Parathyroid adenoma (tissue), 2 donors: ENCODE data around the gene IGF2BP1.

ENCODE experiments used
- H2AFZ ChIP-seq: fragments of 300-600 bp; sonication (generic); one replicate; pipeline ENCODE4 v1.7.0; 2017; ENCODE audit warnings: antibody characterized with exemption, mild to moderate bottlenecking
- H3K27ac ChIP-seq: fragments of 300-600 bp; sonication (generic); one replicate; pipeline ENCODE4 v1.7.0; 2017
- H3K27me3 ChIP-seq: fragments of 300-600 bp; sonication (generic); one replicate; pipeline ENCODE4 v1.7.0; 2017; ENCODE audit warnings: low read length; ENCODE audit not compliant: control insufficient read depth, insufficient read depth
- H3K36me3 ChIP-seq: fragments of 300-600 bp; sonication (generic); one replicate; pipeline ENCODE4 v1.7.0; 2017; ENCODE audit warnings: low read length; ENCODE audit not compliant: control insufficient read depth, insufficient read depth
- H3K4me1 ChIP-seq: fragments of 300-600 bp; sonication (generic); one replicate; pipeline ENCODE4 v1.7.0; 2017; ENCODE audit warnings: control low read depth
- H3K4me2 ChIP-seq: fragments of 300-600 bp; sonication (generic); one replicate; pipeline ENCODE4 v1.7.0; 2017; ENCODE audit warnings: low read length
- H3K4me3 ChIP-seq: fragments of 300-600 bp; sonication (generic); one replicate; pipeline ENCODE4 v1.7.0; 2017; ENCODE audit warnings: low read depth, low read length
- H3K79me2 ChIP-seq: fragments of 300-600 bp; sonication (generic); one replicate; pipeline ENCODE4 v1.7.0; 2017; ENCODE audit warnings: control low read depth
- H3K9ac ChIP-seq: fragments of 300-600 bp; sonication (generic); one replicate; pipeline ENCODE4 v1.7.0; 2017; ENCODE audit warnings: mild to moderate bottlenecking
- H3K9me3 ChIP-seq: fragments of 300-600 bp; sonication (generic); one replicate; pipeline ENCODE4 v1.7.0; 2017; ENCODE audit warnings: low read length; ENCODE audit not compliant: control insufficient read depth
- TF ChIP-seq, protein P1 (sequence below): fragments of 300-600 bp; sonication (generic); IDR thresholded peaks from one replicate; pipeline ENCODE4 v1.7.0; 2017; ENCODE audit warnings: antibody characterized with exemption, mild to moderate bottlenecking
- donor health status: primary hyperparathyroidism.

The IGF2BP1 gene

DNA sequence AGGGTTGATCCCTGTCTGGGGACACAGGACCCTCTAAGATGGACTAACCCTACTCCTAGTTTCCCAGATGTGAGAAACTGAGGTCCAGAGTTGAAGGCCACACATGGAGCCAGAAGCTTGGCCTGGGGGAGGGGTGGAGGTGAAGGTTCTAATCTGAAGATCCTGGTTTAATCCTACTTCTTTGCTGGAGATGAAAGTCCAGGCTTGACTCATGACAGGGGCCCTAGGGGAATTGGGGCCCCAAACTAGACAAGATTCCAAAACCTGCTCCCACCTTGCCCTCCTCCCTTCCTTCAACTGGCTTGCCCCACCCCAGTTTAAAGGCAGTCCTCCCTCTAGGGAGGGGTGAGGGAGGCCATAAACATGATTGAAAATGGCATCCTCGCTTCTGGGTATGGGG, 21.6 kb downstream of the IGF2BP1 start:
- no peak overlapping the region for H3K4me3 ChIP-seq
- no peaks in the 10 kb centered on the region for H3K36me3 ChIP-seq
- no peaks in the 10 kb centered on the region for H3K27me3 ChIP-seq
- H3K9me3 ChIP-seq, result no peaks in the 10 kb centered on the region
- no peak overlapping the region for H2AFZ ChIP-seq
- H3K9ac ChIP-seq, result no peak overlapping the region
- TF ChIP-seq, protein P1, sequence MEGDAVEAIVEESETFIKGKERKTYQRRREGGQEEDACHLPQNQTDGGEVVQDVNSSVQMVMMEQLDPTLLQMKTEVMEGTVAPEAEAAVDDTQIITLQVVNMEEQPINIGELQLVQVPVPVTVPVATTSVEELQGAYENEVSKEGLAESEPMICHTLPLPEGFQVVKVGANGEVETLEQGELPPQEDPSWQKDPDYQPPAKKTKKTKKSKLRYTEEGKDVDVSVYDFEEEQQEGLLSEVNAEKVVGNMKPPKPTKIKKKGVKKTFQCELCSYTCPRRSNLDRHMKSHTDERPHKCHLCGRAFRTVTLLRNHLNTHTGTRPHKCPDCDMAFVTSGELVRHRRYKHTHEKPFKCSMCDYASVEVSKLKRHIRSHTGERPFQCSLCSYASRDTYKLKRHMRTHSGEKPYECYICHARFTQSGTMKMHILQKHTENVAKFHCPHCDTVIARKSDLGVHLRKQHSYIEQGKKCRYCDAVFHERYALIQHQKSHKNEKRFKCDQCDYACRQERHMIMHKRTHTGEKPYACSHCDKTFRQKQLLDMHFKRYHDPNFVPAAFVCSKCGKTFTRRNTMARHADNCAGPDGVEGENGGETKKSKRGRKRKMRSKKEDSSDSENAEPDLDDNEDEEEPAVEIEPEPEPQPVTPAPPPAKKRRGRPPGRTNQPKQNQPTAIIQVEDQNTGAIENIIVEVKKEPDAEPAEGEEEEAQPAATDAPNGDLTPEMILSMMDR, result no peak
- H3K4me1 ChIP-seq, result no peaks in the 10 kb centered on the region
- H3K27ac ChIP-seq, result no peak overlapping the region
- no peak overlapping the region for H3K4me2 ChIP-seq
- no peaks in the 10 kb centered on the region for H3K79me2 ChIP-seq

DNA sequence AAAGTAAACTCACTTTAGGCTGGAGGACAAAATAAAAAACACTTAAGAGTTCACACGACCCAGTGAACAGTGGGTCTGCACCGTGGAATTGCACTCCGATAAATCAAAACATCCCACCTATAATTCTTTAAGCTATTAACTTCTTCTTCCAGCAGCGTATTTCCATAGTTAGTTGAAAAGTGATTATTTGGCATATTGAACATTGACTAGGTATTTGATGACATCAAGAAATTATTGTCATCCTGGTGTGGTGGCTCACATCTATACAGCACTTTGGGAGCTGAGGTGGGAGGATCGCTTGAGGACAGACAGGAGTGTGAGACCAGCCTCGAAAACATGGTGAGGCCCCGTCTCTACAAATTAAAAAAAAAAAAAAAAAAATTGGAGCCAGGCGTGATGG, 23.4 kb downstream of the IGF2BP1 start:
- H3K4me1 ChIP-seq, result no peaks in the 10 kb centered on the region
- no peaks in the 10 kb centered on the region for H3K27me3 ChIP-seq
- no peak overlapping the region for H3K4me2 ChIP-seq
- no peak overlapping the region for H3K4me3 ChIP-seq
- TF ChIP-seq, protein P1, result no peak
- no peak overlapping the region for H3K27ac ChIP-seq
- no peaks in the 10 kb centered on the region for H3K9me3 ChIP-seq
- no peaks in the 10 kb centered on the region for H3K36me3 ChIP-seq
- no peak overlapping the region for H2AFZ ChIP-seq
- H3K79me2 ChIP-seq, result no peaks in the 10 kb centered on the region
- no peak overlapping the region for H3K9ac ChIP-seq

DNA sequence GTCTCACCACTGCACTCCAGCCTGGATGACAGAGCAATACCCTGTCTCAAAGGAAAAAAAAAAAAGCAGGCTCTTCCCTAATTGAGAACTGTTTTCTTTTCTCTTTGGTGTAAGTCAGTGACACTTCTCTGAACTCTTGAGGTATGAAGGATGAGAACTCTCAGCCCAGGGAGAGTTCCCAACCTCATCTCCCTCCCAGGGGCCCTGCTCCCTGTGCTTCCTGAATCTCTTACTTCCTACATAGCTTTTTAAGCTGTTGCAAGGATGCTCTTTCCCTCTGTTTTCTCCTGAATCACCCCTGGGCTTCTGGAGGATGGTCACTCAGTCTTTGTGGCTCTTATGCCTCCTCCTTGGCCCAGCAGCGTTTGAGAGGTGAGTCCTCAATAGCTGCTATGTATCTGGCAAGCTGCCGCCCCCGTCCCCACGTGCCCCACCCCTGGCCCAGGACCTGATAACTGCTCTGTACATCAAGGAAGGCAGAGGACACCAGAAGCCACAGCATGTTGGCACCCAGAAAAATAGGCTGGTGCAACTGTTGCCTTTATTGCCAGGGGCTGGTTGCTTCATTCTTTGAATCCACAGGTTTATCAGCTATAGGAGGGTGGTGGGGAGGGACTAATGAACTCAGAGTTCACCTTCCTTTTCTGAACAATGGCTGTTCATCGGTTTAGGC, 24.0 kb downstream of the IGF2BP1 start:
- Histone ChIP-seq H3K4me3 (no peak overlapping the region), H3K27me3 (no peaks in the 10 kb centered on the region), H3K4me1 (no peaks in the 10 kb centered on the region), H3K27ac (no peak overlapping the region), H3K4me2 (no peak overlapping the region), H3K9me3 (no peaks in the 10 kb centered on the region), H3K79me2 (no peaks in the 10 kb centered on the region), H2AFZ (no peak overlapping the region), H3K9ac (no peak overlapping the region), H3K36me3 (no peaks in the 10 kb centered on the region)
- TF ChIP-seq, protein P1, result no peak

DNA sequence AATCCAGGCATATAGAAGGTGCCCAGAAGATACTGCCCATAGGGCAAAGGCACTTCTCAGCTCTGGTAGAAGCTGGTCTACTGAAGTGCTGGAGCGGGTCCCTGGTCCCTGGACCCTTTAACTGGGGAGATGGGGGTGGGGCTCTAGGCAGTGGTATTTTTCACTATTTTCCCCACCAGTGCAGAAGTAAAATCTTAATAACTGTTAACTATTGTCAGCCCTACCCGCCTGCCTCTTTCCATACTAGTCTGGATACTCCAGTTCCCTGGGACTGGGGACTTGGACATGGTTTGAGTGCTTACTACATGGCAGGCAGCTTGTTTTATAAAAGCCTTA, 24.6 kb downstream of the IGF2BP1 start:
- TF ChIP-seq, protein P1, result no peak
- Histone ChIP-seq H3K36me3 (no peaks in the 10 kb centered on the region), H3K4me3 (no peak overlapping the region), H3K9ac (no peak overlapping the region), H3K9me3 (no peaks in the 10 kb centered on the region), H3K79me2 (no peaks in the 10 kb centered on the region), H3K4me2 (no peak overlapping the region), H3K27me3 (no peaks in the 10 kb centered on the region), H3K27ac (no peak overlapping the region), H2AFZ (no peak overlapping the region), H3K4me1 (no peaks in the 10 kb centered on the region)

DNA sequence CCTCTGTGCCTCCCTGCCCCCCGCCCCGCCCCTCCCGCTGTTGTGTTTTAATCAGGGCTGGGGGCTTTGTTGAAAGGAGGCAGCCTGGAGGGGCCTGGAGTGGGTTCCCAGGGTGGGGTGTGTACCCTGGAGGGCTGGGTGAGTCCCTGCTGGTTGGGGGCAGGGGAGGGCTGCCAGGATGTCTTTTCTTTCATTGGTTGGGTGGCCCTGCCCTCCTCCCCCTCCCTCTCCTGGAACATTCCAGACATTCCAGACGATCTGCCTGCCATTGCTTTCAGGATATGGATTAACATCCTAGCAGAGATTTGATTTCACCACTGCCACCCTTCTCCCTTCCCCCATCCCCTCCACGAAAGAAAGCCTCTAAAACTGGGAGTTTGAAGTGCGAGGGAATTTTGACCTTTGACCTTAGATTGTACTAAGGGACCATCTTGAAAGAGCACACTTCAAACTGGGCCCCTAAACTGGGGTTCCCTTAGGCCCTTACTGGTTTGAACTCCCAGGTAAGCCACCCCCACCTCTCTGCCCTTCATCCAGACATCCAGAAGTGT, 25.3 kb downstream of the IGF2BP1 start:
- Histone ChIP-seq H3K79me2 (no peaks in the 10 kb centered on the region), H3K9ac (no peak overlapping the region), H3K4me2 (no peak overlapping the region), H3K27me3 (no peaks in the 10 kb centered on the region), H3K4me1 (no peaks in the 10 kb centered on the region), H3K4me3 (no peak overlapping the region), H3K27ac (no peak overlapping the region), H2AFZ (no peak overlapping the region), H3K9me3 (no peaks in the 10 kb centered on the region), H3K36me3 (no peaks in the 10 kb centered on the region)
- TF ChIP-seq, protein P1, result no peak
